Superior temporal gyrus (tissue), 1 donor: ENCODE data around the gene RFFL.
"Not testable (repeated sequence)": the region's sequence is repeated elsewhere in the genome, so short reads cannot be mapped to it uniquely, and the experiment has no call there.

Experiments
- DNase-seq: peaks from one replicate; pipeline ENCODE4 v3.0.0-alpha.2; 2016; ENCODE audit errors: extremely low spot score

Gene RFFL, protein sequence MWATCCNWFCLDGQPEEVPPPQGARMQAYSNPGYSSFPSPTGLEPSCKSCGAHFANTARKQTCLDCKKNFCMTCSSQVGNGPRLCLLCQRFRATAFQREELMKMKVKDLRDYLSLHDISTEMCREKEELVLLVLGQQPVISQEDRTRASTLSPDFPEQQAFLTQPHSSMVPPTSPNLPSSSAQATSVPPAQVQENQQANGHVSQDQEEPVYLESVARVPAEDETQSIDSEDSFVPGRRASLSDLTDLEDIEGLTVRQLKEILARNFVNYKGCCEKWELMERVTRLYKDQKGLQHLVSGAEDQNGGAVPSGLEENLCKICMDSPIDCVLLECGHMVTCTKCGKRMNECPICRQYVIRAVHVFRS

DNA sequence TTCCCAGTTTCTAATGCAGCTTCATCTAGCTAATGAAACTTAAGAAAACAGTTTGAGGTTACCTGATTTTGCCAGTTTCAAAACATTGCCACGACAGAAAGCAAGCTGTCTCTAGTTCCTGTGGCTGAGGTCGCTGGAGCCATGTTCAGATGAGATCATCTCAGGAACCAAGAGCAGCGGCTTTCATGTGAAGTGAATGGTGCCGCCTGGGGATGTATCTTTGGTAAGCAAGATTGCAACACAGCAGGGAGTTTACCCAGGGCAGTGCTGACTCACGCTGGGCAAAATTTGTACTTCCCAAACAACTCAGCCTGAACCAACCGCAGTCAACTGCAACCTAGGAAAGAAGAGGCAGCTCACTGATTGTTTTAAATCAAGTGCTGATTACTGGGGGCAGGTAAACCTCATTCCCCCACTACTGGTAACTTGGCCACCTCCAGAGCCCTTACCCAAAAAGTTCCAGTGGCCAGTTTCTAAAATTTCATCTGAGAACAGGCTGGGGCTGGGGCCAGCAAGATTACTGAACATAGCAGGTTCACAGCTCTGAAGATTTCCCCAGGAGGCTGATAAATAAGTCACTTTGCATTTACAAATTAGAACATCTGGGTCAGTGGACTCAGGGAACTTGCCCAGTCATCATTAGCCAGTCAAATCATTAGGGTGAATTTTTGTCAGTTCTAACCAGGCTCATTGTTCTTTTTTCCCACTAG, at the start of gene RFFL:
Gene RFFL (minus strand): TSS at position 194 of the 710 bp plus-strand sequence. CDS start 37,154 bp downstream, outside the sequence.
- DNase-seq = peak; percentile 95

DNA sequence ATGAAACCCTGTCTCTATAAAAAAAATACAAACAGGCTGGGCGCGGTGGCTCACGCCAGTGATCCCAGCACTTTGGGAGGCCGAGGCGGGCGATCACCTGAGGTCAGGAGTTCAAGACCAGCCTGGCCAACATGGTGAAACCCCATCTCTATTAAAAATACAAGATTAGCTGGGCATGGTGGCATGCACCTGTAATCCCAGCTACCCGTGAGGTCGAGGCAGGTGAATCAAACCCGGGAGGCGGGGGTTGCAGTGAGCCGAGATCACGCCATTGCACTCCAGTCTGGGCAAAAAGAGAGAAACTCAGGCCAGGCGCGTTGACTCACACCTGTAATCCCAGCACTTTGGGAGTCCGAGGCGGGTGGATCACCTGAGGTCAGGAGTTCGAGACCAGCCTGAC, 47.3 kb upstream of the RFFL start:
- not testable (repeated sequence) for DNase-seq

DNA sequence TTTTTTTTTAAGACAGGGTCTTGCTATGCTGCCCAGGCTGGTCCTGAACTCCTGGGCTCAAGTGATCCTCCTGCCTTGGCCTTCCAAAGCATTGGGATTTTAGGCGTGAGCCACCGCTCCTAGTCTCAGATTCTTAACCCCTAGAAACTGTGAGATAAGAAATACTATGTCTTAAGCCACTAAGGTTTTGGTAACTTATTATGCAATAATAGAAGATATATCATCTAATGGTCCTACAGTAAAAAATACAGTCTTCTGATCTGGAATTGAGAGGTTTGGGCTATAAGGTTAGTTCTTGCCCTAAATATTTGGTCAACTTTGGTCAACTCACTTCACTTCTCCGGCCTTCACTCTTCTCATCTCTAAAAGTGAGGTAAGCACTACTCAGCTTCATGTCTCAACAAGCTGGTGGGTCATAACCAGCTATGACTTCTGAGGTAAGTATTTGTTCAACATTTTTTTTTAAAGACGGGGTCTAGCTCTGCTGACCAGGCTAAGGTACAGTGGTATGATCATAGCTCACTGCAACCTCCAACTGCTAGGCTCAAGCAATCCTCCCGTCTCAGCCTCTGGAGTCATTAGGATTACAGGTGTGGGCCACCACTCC, 41.4 kb upstream of the RFFL start:
- no peak for DNase-seq

DNA sequence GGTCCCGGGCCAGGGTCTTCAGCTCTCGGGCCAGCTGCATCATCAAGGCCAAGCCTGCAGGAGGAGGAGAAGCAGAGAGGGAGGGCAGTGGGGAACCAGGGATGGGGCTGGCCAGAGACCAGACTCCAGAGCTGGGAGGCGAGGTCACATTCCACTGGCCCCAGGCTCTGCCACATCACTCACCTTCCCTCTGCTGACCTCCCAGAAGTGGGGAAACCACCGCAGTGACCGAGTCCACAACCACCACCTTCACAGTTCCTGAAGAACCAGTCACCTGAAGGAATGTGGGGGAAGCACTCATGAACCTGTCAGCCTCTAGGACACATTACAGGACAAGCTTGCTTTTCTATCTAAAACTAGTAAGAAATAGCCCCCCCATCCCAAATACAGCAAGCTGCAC, 39.8 kb upstream of the RFFL start:
- no peak for DNase-seq

DNA sequence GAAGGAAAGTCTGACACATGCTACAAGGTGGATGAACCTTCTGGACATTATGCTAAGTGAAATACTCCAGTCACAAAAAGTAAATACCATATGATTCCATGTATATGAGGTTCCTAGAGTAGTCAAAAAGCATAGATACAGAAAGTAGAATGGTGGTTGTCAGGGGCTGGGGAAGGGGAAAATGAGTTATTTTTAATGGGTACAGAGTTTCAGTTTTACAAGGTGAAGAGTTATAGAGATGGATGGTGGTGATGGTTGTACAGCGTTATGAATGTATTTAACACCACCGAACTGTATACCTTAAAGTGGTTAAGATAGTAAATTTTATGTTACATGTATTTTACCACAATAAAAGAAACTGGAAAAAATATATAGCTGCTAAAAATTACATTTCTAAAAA, 38.2 kb upstream of the RFFL start:
- no peak for DNase-seq

DNA sequence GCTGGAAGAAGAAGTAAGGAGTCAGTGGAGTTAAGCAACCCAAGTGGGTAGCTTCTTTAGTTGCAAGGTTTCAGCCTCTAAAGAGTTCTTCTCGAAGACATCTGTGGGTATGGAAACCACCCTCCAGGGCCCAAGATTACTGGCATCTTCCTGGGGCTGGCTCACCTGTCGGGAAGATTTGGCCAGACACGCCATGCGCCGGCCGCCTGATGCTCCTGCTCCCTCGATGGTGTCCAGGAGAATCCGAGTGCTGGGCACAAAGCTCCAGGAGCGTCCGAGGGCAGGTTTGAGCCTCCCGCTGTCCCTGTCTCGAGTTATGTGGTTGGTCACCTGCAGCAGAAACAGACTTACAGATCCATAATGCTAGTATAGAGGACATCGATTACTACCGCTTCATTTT, 37.5 kb upstream of the RFFL start:
- no peak for DNase-seq

DNA sequence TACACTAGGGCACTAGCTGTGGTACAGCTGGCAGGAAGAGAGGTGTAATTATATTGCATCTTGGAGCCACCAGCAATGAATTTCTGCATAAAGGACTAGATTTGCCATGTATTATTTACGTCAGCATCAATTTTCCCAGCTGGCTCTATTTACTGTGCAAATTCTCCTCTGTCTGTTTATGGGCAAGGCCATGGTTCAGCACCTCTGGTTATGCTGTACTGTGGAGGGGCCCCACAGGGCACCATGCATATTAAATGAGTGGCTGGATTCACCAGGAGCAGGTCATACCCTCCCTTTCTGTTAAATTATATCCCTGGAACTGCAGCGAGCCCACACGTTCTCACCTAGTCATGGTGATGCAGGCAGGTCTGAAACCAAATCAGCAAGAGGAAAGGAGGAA, 36.4 kb upstream of the RFFL start:
- DNase-seq = no peak

DNA sequence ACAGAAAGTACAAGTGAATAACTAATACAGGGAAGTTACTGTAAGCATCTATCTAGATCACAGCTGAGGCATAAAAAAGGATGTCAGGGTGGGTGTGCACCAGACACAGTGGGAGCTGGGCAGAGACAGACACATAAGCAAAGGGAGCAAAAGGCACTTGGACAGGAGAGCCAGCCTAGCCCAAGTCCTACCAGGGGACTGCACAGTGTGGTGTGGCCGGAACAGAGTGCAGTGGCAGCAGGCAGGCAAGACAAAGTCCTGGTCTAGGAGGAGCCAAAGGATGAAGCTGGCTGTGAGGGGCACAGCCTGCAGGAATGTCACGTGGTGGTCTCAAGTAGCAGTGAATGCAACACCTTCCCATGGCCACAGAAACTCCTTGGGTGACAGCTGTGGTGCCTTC, 34.3 kb upstream of the RFFL start:
- DNase-seq = no peak

DNA sequence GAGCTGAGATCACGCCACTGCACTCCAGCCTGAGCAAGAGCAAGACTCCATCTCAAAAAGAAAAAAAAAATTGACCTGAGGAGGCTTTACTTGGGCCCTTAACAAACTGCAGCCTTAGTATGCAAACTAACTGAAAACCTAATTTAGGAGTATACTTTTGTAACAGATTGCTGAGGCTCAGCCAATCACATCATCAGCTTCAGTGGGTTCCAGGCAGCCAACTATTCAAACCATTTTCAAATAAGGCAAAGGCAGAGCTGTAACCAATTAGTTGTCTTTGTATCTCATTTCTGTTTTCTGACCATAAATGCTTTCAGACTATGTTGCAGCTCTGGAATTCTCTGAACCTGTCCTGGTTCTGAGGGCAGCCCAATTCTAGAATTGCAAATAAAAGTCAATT, 32.2 kb upstream of the RFFL start:
- DNase-seq = no peak

DNA sequence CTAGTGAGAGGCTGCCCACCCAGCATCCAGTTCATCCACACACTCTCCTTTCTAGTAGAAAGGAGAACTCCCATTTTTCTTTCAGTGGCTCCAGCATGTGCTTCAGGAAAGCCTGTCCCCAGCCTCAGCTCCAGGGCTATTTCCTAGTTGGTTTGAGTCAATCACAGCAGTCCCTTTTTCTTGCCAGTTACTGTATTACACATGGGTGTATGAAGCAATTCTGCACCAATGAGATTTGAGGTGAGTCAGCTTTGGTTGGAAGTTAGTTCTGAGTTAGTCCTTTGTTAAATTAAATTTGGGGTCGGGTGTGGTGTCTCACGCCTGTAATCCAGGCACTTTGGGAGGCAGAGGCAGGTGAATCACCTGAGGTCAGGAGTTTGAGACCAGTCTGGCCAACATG, 31.4 kb upstream of the RFFL start:
- no peak for DNase-seq

DNA sequence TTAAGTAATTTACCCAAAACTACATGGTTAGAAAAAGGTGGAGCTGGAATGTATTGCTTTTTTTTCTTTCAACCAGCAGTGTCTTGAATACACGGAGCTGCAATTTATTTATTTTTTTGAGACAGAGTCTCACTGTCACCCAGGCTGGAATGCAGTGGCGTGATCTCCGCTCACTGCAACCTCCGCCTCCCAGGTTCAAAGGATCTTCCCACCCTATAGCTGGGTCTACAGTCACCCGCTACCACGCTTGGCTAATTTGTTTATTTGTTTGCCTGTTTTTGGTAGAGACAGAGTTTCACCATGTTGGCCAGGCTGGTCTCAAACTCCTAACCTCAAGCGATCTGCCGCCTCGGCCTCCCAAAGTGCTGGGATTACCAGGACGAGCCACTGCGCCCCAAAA, 27.2 kb upstream of the RFFL start:
- DNase-seq = not testable (repeated sequence)

DNA sequence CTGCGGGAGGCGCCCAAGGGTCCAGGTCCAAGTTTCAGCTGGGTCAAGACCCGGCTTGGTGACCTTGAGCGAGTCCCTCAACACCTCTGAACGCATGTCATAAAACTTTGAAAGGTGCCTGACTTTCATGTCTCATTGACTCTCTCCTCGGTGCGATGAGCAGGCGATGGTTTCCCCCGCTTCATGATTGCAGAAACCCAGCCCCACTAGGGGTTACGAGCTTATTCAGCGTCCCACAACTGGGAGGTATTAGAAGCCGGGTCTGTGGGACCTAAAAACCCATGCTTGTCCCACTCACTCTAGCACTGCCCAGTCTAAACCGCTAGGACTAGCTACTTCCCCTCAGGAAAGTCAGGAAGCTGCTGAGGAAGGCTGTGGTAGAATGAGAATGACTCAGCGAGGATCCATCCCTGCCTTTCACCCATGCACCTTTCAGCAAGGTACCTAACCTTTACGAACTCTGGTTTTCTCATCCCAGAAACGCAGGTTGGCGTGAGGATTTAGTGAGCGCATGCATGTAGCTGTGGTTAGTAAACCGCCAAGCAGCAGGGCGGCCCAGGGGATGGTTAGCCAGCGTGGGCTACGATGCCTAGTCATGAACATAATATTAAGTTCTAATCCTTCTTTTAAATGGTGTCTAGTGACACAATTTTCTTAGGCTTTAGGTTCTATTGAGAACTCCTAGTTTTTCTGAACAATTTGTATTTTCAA, 26.2 kb upstream of the RFFL start:
- DNase-seq = no peak

DNA sequence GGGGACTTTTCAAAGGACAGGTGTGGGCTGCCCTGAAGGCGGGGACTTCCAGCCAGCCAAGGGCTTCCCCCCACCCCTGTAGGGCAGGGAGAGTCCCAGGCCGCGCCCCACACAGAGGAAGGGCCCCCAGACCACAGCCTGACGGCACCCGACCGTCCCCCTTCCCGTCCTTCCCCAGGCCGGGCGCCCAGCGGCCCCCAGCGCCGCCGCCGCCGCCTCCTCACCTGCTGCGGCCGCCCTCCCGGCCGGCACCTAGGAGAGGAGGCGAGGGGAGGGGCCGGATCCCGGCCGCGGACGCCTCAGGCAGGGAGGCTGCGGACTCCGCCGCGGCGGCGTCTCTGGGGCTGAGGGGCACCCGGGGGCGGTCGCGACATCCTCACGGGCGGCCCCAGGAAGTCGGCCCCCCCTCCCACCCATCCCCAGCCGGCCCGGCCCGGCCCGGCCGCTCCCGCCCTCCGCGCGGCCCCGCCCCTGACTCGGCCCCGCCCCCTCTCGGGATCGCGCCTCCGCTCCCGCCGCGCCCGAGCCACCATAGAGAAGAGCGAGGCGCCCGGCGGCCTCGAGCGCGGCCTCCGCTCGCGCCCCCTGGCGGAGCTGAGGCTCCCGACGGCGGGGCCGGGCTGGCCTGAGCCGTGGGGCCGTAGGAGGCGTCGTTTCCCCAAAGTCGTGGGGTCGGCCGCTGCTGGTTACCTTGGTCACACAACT, 25.5 kb upstream of the RFFL start:
- peak; percentile 84 for DNase-seq

DNA sequence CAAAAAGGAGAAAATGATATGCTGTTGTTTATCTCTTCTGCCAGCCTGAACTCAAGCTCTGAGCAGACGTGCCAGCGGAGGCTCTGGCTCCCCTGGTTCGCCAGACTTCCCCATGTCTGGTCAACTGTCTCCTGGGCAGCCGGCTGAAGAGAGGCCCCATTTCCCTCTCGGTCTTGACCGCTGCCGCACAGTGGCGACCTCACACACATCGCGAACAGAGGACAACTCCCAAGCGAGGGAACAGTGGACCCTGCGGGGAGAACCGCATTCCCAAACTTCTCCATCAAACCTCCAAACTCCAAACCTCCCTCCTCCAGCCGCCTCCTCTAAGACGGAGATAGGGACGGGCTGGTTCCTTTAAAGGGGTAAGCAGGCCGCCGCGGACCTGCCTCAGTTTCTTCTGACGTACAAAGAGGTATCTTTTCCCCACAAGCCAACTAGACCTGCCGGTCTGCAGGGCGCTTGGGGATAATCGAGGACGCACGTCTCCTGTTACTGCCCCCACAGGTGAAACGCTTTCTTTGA, 24.9 kb upstream of the RFFL start:
- DNase-seq = no peak

DNA sequence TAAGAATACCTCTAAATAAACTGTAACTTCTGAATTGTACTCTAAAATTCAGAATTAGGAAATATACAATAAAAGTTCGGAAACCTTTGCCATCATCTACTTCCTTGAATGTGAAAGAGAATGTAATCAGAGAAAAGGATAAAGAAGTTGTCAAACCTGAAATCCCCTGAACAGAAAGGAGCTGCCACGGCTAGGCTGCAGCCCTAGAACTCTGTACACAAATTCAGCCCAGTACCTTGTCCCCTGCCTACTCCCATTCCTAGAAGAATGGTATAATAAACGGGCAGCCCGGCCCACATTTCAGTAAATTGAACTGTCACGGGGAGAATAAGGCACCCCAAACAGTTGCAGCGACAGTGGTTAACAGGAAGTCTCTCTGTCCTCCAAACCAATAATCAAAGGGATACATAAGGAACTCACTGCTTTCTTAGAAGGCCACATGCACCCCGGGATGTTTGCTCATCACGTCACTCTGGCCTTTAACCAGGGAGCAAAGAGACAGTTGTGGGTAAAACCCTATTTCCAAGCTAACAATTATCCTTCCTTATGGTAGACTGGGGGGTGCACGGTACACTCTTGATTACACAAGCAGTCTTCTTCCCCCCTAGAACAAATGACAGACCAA, 24.3 kb upstream of the RFFL start:
- DNase-seq = peak; percentile 81

DNA sequence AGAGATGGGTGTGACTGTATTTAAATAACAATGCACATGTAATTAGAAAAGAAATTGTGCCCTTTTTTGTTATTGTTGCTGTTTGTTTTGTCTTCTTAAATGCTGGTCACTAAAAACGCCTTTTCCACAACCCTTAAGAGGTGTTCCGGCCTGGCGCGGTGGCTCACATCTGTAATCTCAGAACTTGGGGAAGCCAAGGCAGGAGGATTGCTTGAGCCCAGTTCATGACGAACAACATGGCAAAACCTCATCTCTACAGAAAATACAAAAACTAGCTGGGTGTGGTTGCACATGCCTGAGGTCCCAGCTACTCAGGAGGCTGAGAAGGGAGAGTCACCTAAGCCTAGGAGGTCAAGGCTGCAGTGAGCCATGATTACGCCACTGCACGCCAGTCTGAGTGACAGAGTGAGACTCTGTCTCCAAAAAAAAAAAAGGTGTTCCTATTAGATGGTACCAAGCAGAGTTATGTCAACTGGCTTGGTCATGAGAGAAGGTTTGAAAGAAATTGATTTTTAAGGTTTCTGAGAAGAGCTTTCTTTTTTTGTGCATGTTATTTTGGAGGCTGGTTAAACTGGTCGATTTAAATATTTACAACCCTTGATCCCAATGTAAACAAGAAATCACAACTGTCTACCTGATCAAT, 23.5 kb upstream of the RFFL start:
- peak; percentile 54 for DNase-seq

DNA sequence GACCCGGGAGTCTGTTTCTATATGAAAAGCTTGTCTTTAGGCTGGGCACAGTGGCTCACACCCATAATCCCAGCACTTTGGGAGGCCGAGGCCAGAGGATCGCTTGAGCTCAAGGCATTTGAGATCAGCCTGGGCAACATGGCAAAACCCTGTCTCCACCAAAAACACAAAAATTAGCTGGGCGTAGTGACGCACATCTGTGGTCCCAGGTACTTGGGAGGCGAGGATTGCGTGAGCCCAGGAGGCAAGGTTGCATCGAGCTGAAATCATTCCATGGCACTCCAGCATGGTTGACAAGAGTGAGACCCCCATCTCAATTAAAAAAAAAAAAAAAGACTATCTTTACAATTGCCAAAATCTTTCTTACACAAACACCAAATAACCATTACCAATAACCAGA, 22.7 kb upstream of the RFFL start:
- no peak for DNase-seq

DNA sequence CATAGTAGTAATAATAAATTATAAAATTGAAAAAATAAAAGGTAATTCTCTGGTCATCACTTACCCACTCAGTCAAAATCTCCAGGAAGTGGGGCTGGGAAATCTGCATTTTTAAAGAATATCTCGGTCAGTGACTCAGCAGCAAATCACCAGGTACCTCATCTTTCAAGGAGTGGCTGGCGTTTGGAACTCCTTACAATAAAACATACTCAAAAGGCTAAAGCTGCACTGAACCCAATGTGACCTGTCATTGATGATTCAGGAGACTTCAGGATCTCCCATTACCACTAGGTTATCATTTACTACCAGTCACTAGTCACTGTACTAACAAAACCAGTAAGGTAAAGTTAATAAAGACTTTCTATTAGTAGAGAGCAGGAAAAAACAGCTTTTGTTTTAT, 21.5 kb upstream of the RFFL start:
- DNase-seq = peak; percentile 43

DNA sequence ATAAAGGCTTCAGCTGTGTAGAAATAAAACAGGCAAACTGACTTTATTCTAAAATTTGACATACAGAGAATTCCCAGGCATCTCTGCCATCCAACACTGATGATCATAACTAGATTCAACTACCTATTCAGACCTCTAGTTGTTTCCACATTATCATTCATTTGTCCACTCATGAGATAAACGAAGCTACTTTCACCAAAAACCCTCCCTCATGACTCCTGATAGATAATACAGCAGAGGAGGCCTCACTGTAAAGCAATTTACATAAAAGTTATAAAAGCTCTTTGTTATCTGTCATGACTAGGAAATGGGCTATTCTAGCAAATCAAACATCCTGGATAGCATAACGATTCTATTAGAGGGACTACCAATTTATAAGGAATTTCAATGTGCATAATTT, 19.6 kb upstream of the RFFL start:
- peak; percentile 44 for DNase-seq

DNA sequence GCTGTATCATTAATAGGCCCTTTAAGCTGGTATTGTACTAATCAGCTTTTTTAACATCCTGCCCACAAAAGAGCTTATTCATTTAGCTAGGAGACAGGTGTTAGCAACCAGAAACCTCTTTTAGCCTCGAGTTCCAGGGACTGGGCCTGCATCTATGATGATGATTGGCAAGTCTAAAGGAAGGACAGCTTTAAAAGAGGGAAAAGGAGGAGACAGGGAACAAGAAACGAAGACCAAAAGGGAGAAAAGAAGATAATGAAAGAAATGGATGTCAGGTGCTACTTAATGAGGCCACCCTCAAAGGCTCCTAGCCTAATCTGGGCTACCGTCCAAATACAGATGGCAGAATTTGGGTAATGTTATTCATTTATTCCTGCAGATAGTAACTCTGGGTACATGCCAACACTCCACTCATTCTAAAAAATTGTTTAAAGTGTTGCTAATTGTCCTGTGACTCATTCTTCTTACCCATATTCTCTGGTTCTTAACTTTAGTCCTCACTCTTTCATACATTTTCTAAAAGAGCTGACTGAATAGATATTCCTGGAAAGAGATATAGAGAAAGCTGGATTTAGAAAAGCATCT, 18.7 kb upstream of the RFFL start:
- DNase-seq = peak; percentile 70
